HepG2 (cell line): Measurements from ENCODE around the gene THOC6. TPM values are rescaled to one million over a fixed set of nuclear protein-coding genes. Genes with fewer than 3 reads are reported as not detected.

ENCODE experiments used
- CREM ChIP-seq, 2 experiments: sonication (generic) in 1 of 2; formaldehyde crosslinking in 1 of 2; IDR thresholded peaks; 2 replicates each; pipeline versions ENCODE4 v1.4.0 to v1.6.1; 2016 to 2020; ENCODE audit warnings: antibody characterized with exemption in 1 of 2, mild to moderate bottlenecking in 1 of 2, missing genetic modification reagents in 1 of 2
- GABPB1 ChIP-seq: IDR thresholded peaks from 2 replicates; pipeline ENCODE4 v1.6.1; 2016; ENCODE audit warnings: mild to moderate bottlenecking, missing genetic modification reagents, moderate library complexity, missing compliant biosample characterization
- GATAD2A ChIP-seq: IDR thresholded peaks from 2 replicates; pipeline ENCODE4 v1.6.1; 2016
- HMGXB3 ChIP-seq: sonication (generic); formaldehyde crosslinking; IDR thresholded peaks from 2 replicates; pipeline ENCODE4 v1.4.0; 2020; ENCODE audit warnings: missing genetic modification reagents, borderline replicate concordance
- JUND ChIP-seq: sonication (generic); formaldehyde crosslinking; IDR thresholded peaks from 2 replicates; pipeline ENCODE4 v1.8.0; 2022; ENCODE audit warnings: mild to moderate bottlenecking, missing genetic modification reagents
- MED8 ChIP-seq: sonication (generic); formaldehyde crosslinking; IDR thresholded peaks from 2 replicates; pipeline ENCODE4 v1.8.1; 2023; ENCODE audit warnings: mild to moderate bottlenecking, missing genetic modification reagents; ENCODE audit not compliant: insufficient replicate concordance
- MIXL1 ChIP-seq: IDR thresholded peaks from 2 replicates; pipeline ENCODE4 v1.6.1; 2016
- PTBP1 ChIP-seq: fragments of 200-400 bp; formaldehyde crosslinking; IDR thresholded peaks from 2 replicates; pipeline ENCODE4 v1.6.1; 2018; ENCODE audit warnings: low read length, low read depth; ENCODE audit not compliant: poor library complexity, severe bottlenecking
- RCOR2 ChIP-seq: IDR thresholded peaks from 2 replicates; pipeline ENCODE4 v1.6.1; 2016; ENCODE audit warnings: missing biosample characterization, missing genetic modification reagents
- RXRA ChIP-seq: sonication (generic); formaldehyde crosslinking; IDR thresholded peaks from 2 replicates; pipeline ENCODE4 v1.5.1; 2020; ENCODE audit warnings: missing genetic modification reagents
- SALL1 ChIP-seq: sonication (generic); formaldehyde crosslinking; IDR thresholded peaks from 2 replicates; pipeline ENCODE4 v1.8.0; 2022; ENCODE audit warnings: mild to moderate bottlenecking, missing genetic modification reagents
- SUZ12 ChIP-seq: fragments of 150-350 bp; IDR thresholded peaks from 2 replicates; pipeline ENCODE4 v1.6.1; 2014; ENCODE audit warnings: low read depth, low read length
- TSC22D2 ChIP-seq: sonication (generic); formaldehyde crosslinking; IDR thresholded peaks from 2 replicates; pipeline ENCODE4 v1.5.1; 2020; ENCODE audit warnings: missing genetic modification reagents, mild to moderate bottlenecking, borderline replicate concordance
- ZC3H4 ChIP-seq: sonication (generic); formaldehyde crosslinking; IDR thresholded peaks from 2 replicates; pipeline ENCODE4 v1.4.0; 2020; ENCODE audit warnings: missing genetic modification reagents, borderline replicate concordance
- ZNF354B ChIP-seq: sonication (generic); formaldehyde crosslinking; IDR thresholded peaks from 2 replicates; pipeline ENCODE4 v1.8.0; 2022; ENCODE audit warnings: mild to moderate bottlenecking, missing genetic modification reagents
- ZNF629 ChIP-seq: sonication (generic); formaldehyde crosslinking; conservative IDR thresholded peaks from 2 replicates; pipeline ENCODE4 v1.5.0; 2020; ENCODE audit warnings: missing genetic modification reagents
- ZNF720 ChIP-seq: sonication (generic); formaldehyde crosslinking; IDR thresholded peaks from 2 replicates; pipeline ENCODE4 v1.4.0; 2020; ENCODE audit warnings: missing genetic modification reagents
- ZSCAN29 ChIP-seq: sonication (generic); formaldehyde crosslinking; conservative IDR thresholded peaks from 2 replicates; pipeline ENCODE4 v1.4.0; 2020; ENCODE audit warnings: mild to moderate bottlenecking, missing genetic modification reagents
- polyA plus RNA-seq, 8 experiments: library from polyadenylated mRNA; depleted of rRNA in 3 of 8; stranded (reverse) in 7 of 8; unstranded in 1 of 8; fragments of >200 nt; fragmentation: Illumina TruSeq in 4 of 8; extraction: Trizol in 4 of 8; gene quantifications; 2 replicates each; pipeline versions ENCODE4 v1.2.1 to v1.2.3, GENCODE V29; 2011 to 2016; ENCODE audit warnings: low read depth in 4 of 8, missing spikeins in 1 of 8, mixed read lengths in 1 of 8; ENCODE audit not compliant: insufficient read depth in 1 of 8
- total RNA-seq, 5 experiments: library from RNA; depleted of rRNA; stranded (reverse); fragments of >200 nt; fragmentation: Illumina TruSeq; extraction: Trizol; gene quantifications; 2 replicates each; pipeline ENCODE4 v1.2.3, GENCODE V29; 2016; ENCODE audit warnings: low read depth in 1 of 5
- TF ChIP-seq, protein P1 (sequence below): sonication (generic); formaldehyde crosslinking; IDR thresholded peaks from 2 replicates; pipeline ENCODE4 v1.5.1; 2020; ENCODE audit warnings: missing genetic modification reagents, mild to moderate bottlenecking, borderline replicate concordance
- TF ChIP-seq, protein P2 (sequence below): sonication (generic); formaldehyde crosslinking; IDR thresholded peaks from 2 replicates; pipeline ENCODE4 v1.5.0; 2020; ENCODE audit warnings: mild to moderate bottlenecking, missing genetic modification reagents

THOC6 gene
- total and polyA plus RNA-seq, 2 of the 13 experiments (the other 11 are each of a cell fraction or from before 2014, with no cell fraction given) = 32.1 to 37.0 TPM

- TF ChIP-seq HMGXB3 (CRISPR knock-in tag) (0 out of 2 replicates have a peak, but pooled peaks have one; percentile 36), PTBP1 (no peak), GATAD2A (CRISPR knock-in tag) (peak; percentile 32; the same call in 1 of the 2 replicates), SALL1 (CRISPR knock-in tag) (peak; percentile 45; the same call in 1 of the 2 replicates), ZC3H4 (CRISPR knock-in tag) (0 out of 2 replicates have a peak, but pooled peaks have one; percentile 71), ZNF354B (CRISPR knock-in tag) (no peak), SUZ12 (no peak), GABPB1 (peak; percentile 91), CREM (IDR thresholded peaks at IDR 0.05) (no peak; the same call in 1 of the 2 replicates), CREM (CRISPR knock-in tag; IDR thresholded peaks at IDR 0.05) (no peak), RCOR2 (CRISPR knock-in tag) (peak; percentile 66; the same call in 1 of the 2 replicates), JUND (CRISPR knock-in tag) (no peak), MIXL1 (CRISPR knock-in tag) (peak; percentile 38; the same call in 1 of the 2 replicates), ZNF629 (no peak), ZNF720 (CRISPR knock-in tag) (no peak), RXRA (CRISPR knock-in tag) (peak; percentile 70), MED8 (CRISPR knock-in tag) (no peak), TSC22D2 (peak; percentile 37; the same call in 1 of the 2 replicates), ZSCAN29 (0 out of 2 replicates have a peak, but pooled peaks have one; percentile 46)
- TF ChIP-seq, protein P1, sequence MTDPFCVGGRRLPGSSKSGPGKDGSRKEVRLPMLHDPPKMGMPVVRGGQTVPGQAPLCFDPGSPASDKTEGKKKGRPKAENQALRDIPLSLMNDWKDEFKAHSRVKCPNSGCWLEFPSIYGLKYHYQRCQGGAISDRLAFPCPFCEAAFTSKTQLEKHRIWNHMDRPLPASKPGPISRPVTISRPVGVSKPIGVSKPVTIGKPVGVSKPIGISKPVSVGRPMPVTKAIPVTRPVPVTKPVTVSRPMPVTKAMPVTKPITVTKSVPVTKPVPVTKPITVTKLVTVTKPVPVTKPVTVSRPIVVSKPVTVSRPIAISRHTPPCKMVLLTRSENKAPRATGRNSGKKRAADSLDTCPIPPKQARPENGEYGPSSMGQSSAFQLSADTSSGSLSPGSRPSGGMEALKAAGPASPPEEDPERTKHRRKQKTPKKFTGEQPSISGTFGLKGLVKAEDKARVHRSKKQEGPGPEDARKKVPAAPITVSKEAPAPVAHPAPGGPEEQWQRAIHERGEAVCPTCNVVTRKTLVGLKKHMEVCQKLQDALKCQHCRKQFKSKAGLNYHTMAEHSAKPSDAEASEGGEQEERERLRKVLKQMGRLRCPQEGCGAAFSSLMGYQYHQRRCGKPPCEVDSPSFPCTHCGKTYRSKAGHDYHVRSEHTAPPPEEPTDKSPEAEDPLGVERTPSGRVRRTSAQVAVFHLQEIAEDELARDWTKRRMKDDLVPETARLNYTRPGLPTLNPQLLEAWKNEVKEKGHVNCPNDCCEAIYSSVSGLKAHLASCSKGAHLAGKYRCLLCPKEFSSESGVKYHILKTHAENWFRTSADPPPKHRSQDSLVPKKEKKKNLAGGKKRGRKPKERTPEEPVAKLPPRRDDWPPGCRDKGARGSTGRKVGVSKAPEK (CRISPR knock-in tag) = 0 out of 2 replicates have a peak, but pooled peaks have one; percentile 36
- TF ChIP-seq, protein P2, sequence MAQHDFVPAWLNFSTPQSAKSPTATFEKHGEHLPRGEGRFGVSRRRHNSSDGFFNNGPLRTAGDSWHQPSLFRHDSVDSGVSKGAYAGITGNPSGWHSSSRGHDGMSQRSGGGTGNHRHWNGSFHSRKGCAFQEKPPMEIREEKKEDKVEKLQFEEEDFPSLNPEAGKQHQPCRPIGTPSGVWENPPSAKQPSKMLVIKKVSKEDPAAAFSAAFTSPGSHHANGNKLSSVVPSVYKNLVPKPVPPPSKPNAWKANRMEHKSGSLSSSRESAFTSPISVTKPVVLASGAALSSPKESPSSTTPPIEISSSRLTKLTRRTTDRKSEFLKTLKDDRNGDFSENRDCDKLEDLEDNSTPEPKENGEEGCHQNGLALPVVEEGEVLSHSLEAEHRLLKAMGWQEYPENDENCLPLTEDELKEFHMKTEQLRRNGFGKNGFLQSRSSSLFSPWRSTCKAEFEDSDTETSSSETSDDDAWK (CRISPR knock-in tag) = no peak
Measured at GRCh38 chr16:2981177-2981898, 42.5 kb upstream of the THOC6 start (continued).
